HL-60 (cell line): Measurements from ENCODE around the gene TAOK3.

Experiments
- POLR2AphosphoS5 ChIP-seq: IDR thresholded peaks from 2 replicates; pipeline ENCODE4 v1.6.1; 2012; ENCODE audit warnings: low read depth
- TF ChIP-seq, protein P1 (sequence below): IDR thresholded peaks from one replicate; pipeline ENCODE4 v1.5.1; 2011; ENCODE audit warnings: low read length, control low read depth, inconsistent platforms; ENCODE audit not compliant: insufficient read depth

DNA sequence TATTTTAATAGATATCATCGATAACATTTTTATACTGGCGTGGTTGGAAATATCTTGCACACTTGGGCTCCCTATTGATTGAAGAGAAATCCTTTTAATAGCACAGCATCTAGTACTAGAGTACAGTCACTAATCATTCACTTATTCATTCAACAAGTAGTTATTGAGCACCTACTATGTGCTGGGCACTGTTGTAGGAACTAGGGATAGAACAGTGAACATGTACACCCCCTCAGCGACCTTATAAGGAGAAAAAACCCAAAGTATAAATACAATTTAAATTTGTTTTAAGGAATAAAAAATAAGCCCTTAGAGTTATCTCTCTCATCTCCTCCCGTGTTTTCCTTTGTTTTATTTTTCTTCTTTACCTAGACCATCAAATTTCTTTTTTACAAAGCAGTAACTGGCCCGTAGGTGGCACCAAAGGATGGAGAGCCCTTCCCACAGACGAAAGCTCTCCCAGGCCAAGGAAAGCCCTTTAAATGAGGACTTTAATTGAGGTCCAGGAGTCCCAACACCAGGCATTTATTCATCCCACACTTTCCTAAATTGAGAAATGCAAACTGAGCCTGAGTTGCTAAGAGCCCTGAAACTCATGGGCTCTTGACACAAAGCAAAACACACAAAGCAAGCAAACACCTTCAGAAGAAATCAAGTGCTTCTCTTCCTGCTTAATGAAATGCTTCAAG is 207.8 kb downstream of the TAOK3 start:
- TF ChIP-seq, protein P1, sequence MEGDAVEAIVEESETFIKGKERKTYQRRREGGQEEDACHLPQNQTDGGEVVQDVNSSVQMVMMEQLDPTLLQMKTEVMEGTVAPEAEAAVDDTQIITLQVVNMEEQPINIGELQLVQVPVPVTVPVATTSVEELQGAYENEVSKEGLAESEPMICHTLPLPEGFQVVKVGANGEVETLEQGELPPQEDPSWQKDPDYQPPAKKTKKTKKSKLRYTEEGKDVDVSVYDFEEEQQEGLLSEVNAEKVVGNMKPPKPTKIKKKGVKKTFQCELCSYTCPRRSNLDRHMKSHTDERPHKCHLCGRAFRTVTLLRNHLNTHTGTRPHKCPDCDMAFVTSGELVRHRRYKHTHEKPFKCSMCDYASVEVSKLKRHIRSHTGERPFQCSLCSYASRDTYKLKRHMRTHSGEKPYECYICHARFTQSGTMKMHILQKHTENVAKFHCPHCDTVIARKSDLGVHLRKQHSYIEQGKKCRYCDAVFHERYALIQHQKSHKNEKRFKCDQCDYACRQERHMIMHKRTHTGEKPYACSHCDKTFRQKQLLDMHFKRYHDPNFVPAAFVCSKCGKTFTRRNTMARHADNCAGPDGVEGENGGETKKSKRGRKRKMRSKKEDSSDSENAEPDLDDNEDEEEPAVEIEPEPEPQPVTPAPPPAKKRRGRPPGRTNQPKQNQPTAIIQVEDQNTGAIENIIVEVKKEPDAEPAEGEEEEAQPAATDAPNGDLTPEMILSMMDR = no peak
- TF ChIP-seq POLR2AphosphoS5 = no peak
